PC-9 (cell line): ENCODE measurements around the gene CD163L1. TPM values are rescaled to one million over a fixed set of nuclear protein-coding genes. Genes with fewer than 3 reads are reported as not detected.

Experiments used
- BruUV-seq: library from RNA; stranded (reverse); fragments of 400-500 nt; replicated peaks from 2 replicates; lab custom pipeline; 2021; lab: Mats Ljungman, UMichigan
- CTCF ChIA-PET: fragments of 300-600 bp; sonication (Branson Sonifier 250); formaldehyde crosslinking; loops from one replicate; lab custom pipeline; 2022; ENCODE audit warnings: antibody characterized with exemption; lab: Charles Lee
- POLR2A ChIA-PET: fragments of 300-600 bp; sonication (Branson Sonifier 250); formaldehyde crosslinking; loops from one replicate; lab custom pipeline; 2022; ENCODE audit warnings: antibody characterized with exemption; ENCODE audit not compliant: unreplicated experiment; lab: Charles Lee
- DNase-seq, 2 experiments: peaks; one replicate each; pipeline versions ENCODE4 v3.0.0 to v3.0.0-alpha.2; 2015 to 2022; ENCODE audit warnings: mixed read lengths in 1 of 2
- H2AFZ ChIP-seq: fragments of 200-600 bp; sonication (generic); 2 replicates; pipeline ENCODE4 v1.8.1; 2017; ENCODE audit warnings: antibody characterized with exemption
- H3F3A ChIP-seq: fragments of 200-600 bp; sonication (generic); 2 replicates; pipeline ENCODE4 v1.8.1; 2017; ENCODE audit warnings: antibody characterized with exemption, mild to moderate bottlenecking, low read depth; ENCODE audit not compliant: insufficient read depth
- H3K27ac ChIP-seq: fragments of 200-600 bp; sonication (generic); 2 replicates; pipeline ENCODE4 v1.6.1; 2016; ENCODE audit warnings: mixed run types
- H3K27me3 ChIP-seq: fragments of 200-600 bp; sonication (generic); 2 replicates; pipeline ENCODE4 v1.6.1; 2016; ENCODE audit warnings: low read depth, mixed run types; ENCODE audit not compliant: insufficient read depth
- H3K36me3 ChIP-seq: fragments of 200-600 bp; sonication (generic); 2 replicates; pipeline ENCODE4 v1.6.1; 2016; ENCODE audit warnings: low read depth, mixed run types
- H3K4me1 ChIP-seq: fragments of 200-600 bp; sonication (generic); replicated peaks from 2 replicates; pipeline ENCODE4 v1.6.1; 2016; ENCODE audit warnings: mixed run types; ENCODE audit not compliant: insufficient read depth
- H3K4me2 ChIP-seq: fragments of 200-600 bp; sonication (generic); 2 replicates; pipeline ENCODE4 v1.6.1; 2017; ENCODE audit warnings: mixed run types
- H3K4me3 ChIP-seq: fragments of 200-600 bp; sonication (generic); 2 replicates; pipeline ENCODE4 v1.6.1; 2016; ENCODE audit warnings: mixed run types
- H3K79me2 ChIP-seq: fragments of 200-600 bp; sonication (generic); 2 replicates; pipeline ENCODE4 v1.6.1; 2017; ENCODE audit warnings: low read depth, mixed run types
- H3K9me2 ChIP-seq: fragments of 200-600 bp; sonication (generic); 2 replicates; pipeline ENCODE4 v1.8.1; 2017; ENCODE audit warnings: mild to moderate bottlenecking; ENCODE audit not compliant: insufficient read depth
- H3K9me3 ChIP-seq: fragments of 200-600 bp; sonication (generic); 2 replicates; pipeline ENCODE4 v1.8.1; 2016; ENCODE audit warnings: low read depth; ENCODE audit not compliant: insufficient read depth
- H4K20me1 ChIP-seq: fragments of 200-600 bp; sonication (generic); 2 replicates; pipeline ENCODE4 v1.8.1; 2017; ENCODE audit not compliant: insufficient read depth
- CTCF ChIP-seq: fragments of 200-600 bp; sonication (generic); conservative IDR thresholded peaks from 2 replicates; pipeline ENCODE4 v1.6.1; 2017; ENCODE audit warnings: mixed run types, antibody characterized with exemption, mild to moderate bottlenecking, moderate library complexity
- EZH2 ChIP-seq: fragments of 200-600 bp; sonication (generic); IDR thresholded peaks from 2 replicates; pipeline ENCODE4 v1.8.0; 2017; ENCODE audit warnings: antibody characterized with exemption, low read depth
- intact Hi-C: fragments of 100-400 bp; cut with micrococcal nuclease; formaldehyde crosslinking; loops from one replicate; pipeline ENCODE4 v1.10.0; 2022; ENCODE audit not compliant: unreplicated experiment
- total RNA-seq: library from RNA; stranded (reverse); gene quantifications from 2 replicates; pipeline ENCODE4 v1.2.3, GENCODE V29; 2021

Gene CD163L1
- total RNA-seq, 1 experiment from 2014 or later, result 69.3 TPM

GRCh38 chr12:7431993-7432685 is 11.8 kb downstream of the CD163L1 start:
- no peak for TF ChIP-seq EZH2
- no peak for TF ChIP-seq CTCF
- Histone ChIP-seq H2AFZ (no peak overlapping the region), H3K4me2 (no peak overlapping the region), H3K4me1 (no peaks in the 10 kb centered on the region), H4K20me1 (no peaks in the 10 kb centered on the region), H3F3A (no peaks in the 10 kb centered on the region), H3K9me3 (peaks cover 3% of the 10 kb centered on the region; the same call in 1 of the 2 replicates), H3K27ac (no peak overlapping the region), H3K9me2 (no peaks in the 10 kb centered on the region), H3K4me3 (no peak overlapping the region), H3K79me2 (no peaks in the 10 kb centered on the region), H3K27me3 (no peaks in the 10 kb centered on the region), H3K36me3 (no peaks in the 10 kb centered on the region)
- POLR2A ChIA-PET, result no interaction called here
- BruUV-seq, result TSS peak; percentile 12
- DNase-seq, result no peak
- CTCF ChIA-PET, result no interaction called here
- intact Hi-C loops, result no loop called here

- H3K4me3 ChIP-seq, result no peak overlapping the region
- no peaks in the 10 kb centered on the region for H3K9me3 ChIP-seq
- intact Hi-C loops, result no loop called here
- H3K4me2 ChIP-seq, result no peak overlapping the region
- H3K27ac ChIP-seq, result no peak overlapping the region
- no peak overlapping the region for H2AFZ ChIP-seq
- no peaks in the 10 kb centered on the region for H3K36me3 ChIP-seq
- BruUV-seq, result no TSS peak
- no peaks in the 10 kb centered on the region for H3K79me2 ChIP-seq
- no peak for DNase-seq
- POLR2A ChIA-PET, result no interaction called here
- H3K9me2 ChIP-seq, result no peaks in the 10 kb centered on the region
- H3K27me3 ChIP-seq, result no peaks in the 10 kb centered on the region
- TF ChIP-seq EZH2 (no peak), CTCF (no peak)
- H3F3A ChIP-seq, result no peaks in the 10 kb centered on the region
- no peaks in the 10 kb centered on the region for H3K4me1 ChIP-seq
- CTCF ChIA-PET, result no interaction called here
- no peaks in the 10 kb centered on the region for H4K20me1 ChIP-seq
Measured at GRCh38 chr12:7411343-7411742, 32.6 kb downstream of the CD163L1 start.

- Histone ChIP-seq H3K4me2 (no peak overlapping the region), H3K9me3 (no peaks in the 10 kb centered on the region), H2AFZ (no peak overlapping the region), H3K4me1 (no peaks in the 10 kb centered on the region), H3K4me3 (no peak overlapping the region), H3K79me2 (no peaks in the 10 kb centered on the region), H3F3A (no peaks in the 10 kb centered on the region), H3K36me3 (no peaks in the 10 kb centered on the region), H3K27ac (no peak overlapping the region), H3K27me3 (no peaks in the 10 kb centered on the region), H3K9me2 (no peaks in the 10 kb centered on the region), H4K20me1 (no peaks in the 10 kb centered on the region)
- TF ChIP-seq CTCF (no peak), EZH2 (no peak)
- ChIA-PET POLR2A (no interaction called here), CTCF (no interaction called here)
- no TSS peak for BruUV-seq
- intact Hi-C loops, result no loop called here
- DNase-seq, result no peak
Measured at GRCh38 chr12:7404275-7404674, 39.7 kb downstream of the CD163L1 start.
